Mucosa of gallbladder (tissue), 1 donor: Measurements from ENCODE around the gene ZBTB18. TPM values are rescaled to one million over a fixed set of nuclear protein-coding genes. Genes with fewer than 3 reads are reported as not detected.
A peak's percentile ranks its signal among the peaks of the same experiment; 100 is the strongest.
"Not testable (repeated sequence)": the region's sequence is repeated elsewhere in the genome, so short reads cannot be mapped to it uniquely, and the experiment has no call there.

ENCODE experiments used
- DNase-seq: peaks from one replicate; pipeline ENCODE4 v3.0.0-alpha.2; 2020; ENCODE audit warnings: low spot score
- total RNA-seq: library from RNA; stranded (reverse); gene quantifications from one replicate; pipeline ENCODE4 v1.2.1, GENCODE V29; 2021
- donor health status: DM: no; HTN: no; CAD: no.

Gene ZBTB18
- total RNA-seq = 27.6 TPM

DNA sequence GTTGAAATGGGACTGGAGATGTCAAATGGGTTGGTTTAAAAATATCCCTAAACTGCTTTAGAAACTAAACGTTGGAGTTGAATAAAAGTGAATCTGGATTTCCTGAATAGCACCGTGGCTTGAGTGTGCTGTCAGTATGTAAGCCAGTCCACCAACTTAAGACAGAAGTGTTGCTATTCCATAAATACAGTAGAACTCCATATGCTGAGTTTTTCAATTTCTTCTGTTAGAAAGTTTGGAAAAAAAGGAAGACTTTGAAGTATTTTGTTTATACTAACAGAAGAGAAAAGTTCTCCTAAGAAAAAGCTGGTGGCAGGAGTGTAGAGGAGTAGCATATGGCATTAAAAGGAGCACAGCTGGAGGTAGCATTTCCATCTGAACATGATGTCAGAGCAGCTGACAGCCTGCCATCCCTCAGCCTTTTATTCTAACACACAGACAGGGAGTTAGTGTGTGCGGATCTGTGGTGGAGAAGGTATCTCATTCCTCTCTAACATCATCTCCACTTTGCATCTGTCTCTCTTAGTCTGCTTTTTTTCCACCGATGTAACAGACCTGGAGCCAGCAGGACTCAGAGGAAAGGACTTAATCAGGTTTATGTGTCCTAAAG, at the start of gene ZBTB18:
TSS of gene ZBTB18 (plus strand) at position 449 of the 610 bp plus-strand sequence. CDS start at position 598, 149 bp downstream.
- no peak for DNase-seq

DNA sequence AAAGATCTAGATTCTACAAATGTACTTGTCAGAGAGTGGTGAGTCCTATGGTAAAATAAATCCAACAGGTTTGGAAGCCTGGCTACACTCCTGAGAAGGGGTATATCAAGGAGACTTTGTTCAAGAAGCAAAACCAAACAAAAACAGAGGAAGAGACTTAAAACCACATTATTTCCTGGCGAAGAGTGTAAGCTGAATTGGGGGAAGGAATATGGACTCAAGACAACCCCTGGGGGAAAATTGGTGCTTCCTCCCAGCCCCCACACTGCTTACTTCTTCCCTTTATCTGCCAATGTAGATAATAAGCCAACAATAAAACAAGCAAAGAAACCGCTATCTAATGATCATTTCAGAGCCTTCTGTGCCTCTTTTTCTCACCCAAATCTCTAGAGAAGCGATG, 48.4 kb upstream of the ZBTB18 start:
- DNase-seq = no peak

DNA sequence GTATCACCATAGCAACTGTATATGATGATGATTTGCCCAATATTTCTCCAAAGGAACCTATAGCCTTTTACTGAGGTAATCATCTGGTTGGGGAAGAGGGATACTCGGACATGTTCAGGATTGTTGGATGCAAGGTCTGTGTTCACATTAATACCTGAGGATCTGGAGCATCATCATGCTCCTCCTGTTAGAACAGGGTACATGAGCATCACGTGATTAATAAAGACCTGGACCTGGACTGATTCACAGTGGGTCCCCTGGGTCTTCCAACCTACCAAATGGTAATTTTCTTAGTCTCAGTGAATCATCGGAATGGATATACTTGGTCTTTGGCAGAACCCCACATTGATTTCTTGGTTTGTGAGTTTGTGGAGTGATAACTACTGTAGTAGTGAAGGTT, 45.6 kb upstream of the ZBTB18 start:
- DNase-seq = no peak

DNA sequence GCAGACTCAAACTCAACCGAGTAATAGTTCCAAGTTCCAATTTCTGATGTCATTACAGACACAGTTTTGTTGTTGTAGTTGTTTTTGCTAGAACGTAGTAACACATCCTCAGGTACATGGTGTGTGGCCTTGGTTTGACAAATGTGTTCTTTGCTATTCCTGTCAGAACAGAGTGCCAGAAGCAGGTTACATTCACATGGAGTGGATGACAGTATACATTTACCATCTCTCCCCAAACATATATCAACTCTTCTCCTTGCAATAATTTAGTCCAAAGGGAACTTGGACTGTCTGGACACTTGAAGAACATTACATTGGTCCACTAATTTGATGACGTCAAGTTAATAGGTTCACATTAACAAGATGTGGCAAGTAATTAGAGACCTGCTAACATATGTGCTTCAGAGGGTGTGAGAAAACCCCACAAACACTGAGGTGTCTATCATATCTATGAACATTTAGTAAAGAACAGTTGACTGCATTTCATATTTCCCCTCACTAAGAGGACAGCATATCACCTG, 44.6 kb upstream of the ZBTB18 start:
- no peak for DNase-seq

DNA sequence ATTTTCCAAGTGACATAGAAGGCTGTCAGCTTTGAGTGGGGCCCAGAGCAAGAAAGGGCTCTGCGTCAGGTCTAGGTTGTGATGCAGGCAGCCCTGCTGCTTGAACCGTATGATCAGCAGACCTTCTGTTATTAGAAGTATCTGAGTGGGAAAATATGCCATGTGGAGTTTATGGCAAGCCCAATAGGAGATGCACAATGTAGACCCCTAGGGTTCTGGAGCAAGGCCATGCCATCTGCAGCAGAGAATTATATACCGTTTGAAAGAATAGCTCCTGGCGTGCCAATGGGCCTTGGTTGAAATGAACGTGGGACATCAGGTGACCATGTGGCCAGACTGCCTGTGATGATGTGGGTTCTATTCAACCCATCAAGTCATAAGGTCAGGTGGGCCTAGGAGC, 44.1 kb upstream of the ZBTB18 start:
- no peak for DNase-seq

DNA sequence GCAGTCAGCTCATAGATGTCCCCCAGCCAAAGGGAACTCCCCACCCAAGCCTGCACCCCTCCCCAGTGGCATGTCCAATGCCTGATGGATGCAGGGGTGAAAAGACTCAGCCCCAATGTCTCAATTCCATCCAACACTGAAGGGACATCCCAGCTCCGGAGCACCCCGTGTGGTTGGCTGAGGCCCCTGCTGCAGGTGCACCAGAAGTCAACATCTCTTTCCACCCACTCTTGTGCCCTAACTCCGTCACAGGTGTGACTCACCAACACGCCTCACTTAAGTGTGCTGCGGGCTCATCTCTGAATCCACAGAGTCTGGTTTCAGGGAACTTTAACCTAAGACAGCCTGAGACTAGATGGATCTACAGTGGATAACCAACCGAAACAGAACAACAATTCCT, 40.9 kb upstream of the ZBTB18 start:
- no peak for DNase-seq

DNA sequence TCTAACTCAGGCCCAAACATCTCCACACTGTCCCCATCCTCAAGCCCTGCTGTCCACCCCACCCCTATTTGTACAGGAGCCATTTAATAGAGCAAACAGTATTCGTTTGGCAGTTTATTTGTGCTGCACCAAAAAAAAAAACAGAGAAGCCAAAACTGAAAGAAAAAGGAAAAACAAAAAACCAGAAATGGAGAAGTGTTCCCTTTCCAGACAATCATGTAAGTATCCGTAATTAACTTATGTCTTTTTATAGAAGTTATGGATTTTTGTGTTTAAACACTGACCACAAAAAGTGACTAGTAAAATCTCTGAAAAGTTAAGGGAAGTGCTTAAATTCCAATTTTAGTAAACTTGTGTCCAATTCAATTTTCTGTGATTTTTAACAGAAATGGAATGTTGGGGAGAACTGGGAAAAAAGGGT, 40.4 kb upstream of the ZBTB18 start:
- no peak for DNase-seq

DNA sequence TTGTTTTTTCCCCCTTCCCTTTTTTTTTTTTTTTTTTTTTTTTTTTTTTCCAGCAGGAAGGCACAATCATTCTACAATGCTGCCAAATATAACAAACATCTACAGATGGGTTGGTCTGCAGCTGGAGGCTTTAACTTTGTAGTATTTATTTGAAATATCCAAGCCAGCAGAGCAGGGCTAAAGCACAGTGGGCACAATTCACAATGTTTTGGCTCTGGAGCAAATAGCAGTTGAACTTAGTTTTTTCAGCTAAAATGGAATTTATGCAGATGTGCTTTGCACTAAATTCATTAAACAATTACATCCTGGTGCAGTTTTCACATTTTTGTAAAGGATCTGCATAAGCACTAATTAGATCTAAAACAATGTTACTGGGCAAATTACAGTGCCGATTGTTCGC, 39.8 kb upstream of the ZBTB18 start:
- DNase-seq = no peak

DNA sequence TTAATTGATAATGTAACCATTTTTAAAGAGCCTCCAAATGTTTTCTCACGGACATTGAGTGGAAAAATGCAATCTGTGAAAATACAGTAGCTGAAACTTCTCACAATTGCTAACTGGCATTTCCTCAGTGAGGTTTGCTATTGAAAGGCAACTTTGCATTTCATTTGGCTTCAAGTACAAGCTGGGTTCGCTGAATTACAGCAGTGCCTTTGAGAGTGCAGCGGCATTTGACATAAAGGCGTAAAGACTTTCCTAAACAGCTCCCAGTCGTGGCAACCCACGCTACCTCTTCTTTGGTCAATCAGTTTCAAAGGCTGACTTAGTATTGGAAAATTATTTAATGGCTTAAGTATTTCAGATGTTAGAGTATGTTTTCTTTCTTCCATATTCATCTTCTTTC, 39.3 kb upstream of the ZBTB18 start:
- DNase-seq = no peak

DNA sequence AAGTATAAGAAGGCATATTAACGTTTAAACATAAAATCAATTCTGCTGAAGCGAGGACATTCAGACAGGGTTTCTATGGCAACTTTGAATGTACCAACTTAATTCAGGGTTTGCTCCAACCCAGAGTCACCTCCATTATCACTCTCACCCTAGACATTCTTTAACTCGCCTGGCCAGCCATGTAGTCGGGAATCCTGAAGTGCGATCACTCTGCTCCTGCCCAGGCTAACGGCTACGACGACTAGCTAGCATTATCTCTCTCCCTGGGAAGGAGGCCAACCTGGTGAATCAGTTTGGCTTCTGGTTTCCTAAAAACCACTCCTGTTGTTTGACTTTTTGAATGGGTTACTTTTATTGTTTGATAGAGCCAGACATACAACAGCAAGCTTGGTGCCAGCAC, 38.9 kb upstream of the ZBTB18 start:
- peak; percentile 12 for DNase-seq

DNA sequence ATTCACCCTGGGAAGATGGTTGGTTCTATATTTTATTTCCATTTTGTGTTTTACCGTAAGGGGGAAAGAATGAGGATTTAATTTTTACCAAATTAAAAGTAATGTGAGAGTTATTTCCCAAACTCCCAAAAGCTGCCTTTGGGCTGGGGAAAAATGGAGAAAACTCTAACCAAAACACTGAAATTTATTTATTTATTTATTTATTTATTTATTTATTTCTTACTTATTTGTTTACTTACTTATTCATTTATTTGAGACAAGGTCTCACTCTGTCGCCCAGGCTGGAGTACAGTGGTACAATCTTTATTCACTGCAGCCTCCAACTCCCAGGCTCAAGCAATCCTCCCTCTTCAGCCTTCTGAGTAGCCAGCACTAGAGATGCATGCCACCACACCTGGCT, 38.0 kb upstream of the ZBTB18 start:
- no peak for DNase-seq

DNA sequence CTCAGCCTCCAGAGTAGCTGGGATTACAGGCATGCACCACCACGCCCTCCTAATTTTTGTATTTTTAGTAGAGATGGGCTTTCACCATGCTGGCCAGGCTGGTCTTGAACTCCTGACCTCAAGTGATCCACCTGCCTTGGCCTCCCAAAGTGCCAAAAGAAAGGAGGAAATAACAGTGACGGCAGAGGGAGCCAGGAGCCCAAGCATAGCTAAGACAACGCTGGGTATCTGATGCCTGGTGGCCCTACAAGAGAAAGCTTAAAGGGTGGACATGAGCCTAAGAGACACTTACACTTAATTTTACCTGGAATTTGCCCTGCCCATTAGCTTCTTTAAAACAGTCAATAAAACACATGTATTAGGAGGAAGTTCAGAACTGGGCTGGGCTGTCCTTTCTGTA, 36.2 kb upstream of the ZBTB18 start:
- not testable (repeated sequence) for DNase-seq

DNA sequence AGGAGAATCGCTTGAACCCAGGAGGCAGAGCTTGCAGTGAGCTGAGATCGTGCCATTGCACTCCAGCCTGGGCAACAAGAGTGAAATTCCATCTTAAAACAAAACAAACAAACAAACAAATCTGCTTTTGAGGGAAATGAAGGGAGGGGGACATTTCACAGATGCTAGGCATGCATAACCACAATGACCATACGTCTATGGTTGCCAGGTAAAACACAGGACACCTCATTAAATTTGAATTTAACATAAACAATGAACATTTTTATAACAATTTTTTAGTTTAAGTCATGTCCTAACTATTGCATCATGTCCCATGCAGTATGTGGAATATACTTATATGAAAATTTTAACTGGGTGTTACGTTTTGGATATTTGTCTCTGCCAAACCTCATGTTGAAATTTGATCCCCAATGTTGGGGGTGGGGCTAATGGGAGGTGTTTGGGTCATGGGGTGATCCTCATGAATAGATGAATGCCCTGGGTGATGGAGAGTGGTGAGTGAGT, 31.0 kb upstream of the ZBTB18 start:
- no peak for DNase-seq

DNA sequence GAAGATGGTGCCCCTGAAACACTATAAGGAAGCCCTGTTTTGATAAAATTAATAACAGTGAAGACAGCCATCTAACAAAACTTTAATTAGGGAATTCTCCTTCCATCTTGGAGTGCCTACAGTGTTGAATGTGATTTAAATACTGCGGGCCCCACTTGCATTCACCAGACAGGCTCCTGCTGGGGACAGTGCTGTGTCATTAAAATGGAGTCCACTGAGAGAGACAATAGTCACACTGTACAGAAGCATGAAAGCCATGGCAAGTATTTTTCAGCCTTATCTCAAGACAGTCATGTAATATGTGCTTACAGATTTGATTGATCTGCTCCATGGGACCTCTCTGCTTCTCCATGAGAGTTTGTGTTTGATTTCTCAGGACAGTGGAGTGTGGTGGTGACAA, 29.7 kb upstream of the ZBTB18 start:
- DNase-seq = no peak

DNA sequence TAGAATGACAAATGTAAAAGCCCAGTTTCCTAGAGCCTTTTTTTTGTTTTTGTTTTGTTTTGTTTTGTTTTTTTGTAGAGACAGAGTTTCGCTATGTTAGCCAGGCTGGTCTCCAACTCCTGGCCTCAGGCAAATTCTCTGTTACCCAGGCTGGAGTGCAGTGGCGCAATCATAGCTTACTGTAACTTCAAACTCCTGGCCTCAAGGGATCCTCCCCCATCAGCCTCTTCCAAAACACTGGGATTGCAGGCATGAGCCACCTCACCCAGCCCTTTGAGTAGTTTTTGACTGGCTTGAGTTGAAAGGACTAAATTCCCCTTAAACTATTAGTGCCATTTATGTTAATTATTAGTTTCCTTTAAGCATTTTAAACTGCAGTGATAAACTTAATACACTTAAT, 28.8 kb upstream of the ZBTB18 start:
- DNase-seq = no peak

DNA sequence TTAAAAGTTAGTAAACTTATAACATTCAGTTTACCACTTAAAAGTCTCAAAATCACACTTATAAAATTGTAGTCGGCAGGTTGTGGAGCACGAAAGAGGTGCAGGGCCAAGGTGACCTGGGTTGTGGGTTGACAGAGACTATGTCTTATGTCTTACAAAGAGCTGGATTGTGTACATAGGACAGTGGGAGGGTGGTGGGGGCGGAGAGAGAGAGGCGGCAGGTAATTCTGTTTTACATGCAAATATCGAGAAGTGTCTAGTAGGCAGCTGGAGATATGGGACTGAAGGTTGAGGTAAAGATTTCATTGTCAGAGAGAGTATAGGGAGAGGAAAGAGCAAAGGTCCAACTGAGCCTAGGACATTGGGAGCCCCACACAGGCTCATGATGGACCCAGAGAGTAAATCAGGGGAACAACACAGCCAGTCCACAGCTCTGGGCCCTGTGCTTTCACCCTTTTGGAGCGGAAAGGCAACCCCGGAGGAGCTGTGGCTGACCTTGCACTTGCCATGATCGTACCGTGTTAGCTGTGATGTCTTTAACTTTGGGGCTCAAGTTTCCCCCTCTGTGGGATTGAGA, 28.1 kb upstream of the ZBTB18 start:
- no peak for DNase-seq

DNA sequence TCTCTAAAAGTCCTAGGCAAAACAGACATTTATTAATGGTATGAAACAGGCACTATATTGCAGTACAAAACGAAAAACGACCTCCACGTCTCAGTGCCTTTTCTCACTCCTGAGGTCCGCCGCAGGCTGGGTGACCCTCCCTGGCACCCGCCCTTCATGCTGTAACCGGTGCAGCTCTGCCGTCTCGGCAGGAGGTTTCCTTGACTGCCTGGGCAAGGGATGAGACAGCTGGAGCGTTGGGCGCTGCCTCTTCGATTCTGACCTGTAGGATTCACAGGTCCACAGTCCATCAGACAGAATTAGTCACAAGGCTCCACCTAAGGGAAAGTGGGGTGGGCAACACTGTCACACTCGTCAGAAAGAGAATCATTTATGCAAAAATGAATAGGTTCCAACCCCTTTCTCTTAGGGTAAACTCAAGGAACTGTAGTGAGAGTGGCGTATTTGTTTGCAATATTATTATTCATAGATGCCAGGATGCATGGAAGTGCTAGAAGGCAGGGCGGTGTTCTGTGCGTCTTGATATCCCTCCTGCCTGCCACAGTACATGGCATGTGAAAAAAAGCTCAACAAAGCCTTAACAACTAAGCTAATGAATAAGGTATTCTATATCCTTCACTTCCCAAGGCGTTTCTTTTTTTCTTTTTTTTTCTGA, 23.5 kb upstream of the ZBTB18 start:
- DNase-seq = no peak

DNA sequence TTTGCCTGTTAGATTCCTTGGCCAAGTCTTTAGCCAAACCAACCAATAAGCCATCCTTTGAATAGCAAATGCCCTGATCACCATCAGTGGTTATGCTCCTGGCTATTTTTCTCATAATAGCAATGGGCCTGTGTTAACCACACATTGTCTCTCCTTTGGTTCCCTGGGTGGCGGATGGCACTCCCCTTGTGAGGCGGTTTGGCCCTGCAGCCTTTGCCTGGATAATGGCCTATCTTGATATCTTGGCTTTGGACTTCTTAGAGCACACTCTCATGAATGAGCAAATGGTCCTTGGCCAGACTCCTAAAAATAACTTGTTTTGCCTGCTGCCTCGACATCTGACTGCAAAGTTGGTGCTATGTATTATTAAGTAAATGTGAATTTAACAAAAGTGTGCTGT, 22.4 kb upstream of the ZBTB18 start:
- DNase-seq = no peak

DNA sequence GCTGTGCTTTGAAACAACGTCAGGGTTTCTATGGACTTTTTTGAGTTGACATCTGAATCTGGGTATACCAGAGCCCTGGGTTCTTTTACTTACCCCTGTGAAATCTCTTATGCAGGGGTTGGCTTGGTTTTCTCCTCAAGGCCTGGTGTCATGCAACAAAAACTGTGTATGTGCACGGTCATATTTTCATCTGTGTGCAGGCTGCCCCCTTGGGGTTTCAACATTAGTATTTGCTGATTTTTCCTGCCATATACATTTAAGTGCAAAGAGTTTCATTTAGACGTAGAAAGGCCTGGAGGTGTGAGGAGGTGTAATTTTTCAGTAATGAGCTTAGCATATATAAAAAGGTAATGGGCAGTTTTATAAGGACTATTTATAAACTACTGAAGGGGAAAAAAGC, 22.0 kb upstream of the ZBTB18 start:
- no peak for DNase-seq

DNA sequence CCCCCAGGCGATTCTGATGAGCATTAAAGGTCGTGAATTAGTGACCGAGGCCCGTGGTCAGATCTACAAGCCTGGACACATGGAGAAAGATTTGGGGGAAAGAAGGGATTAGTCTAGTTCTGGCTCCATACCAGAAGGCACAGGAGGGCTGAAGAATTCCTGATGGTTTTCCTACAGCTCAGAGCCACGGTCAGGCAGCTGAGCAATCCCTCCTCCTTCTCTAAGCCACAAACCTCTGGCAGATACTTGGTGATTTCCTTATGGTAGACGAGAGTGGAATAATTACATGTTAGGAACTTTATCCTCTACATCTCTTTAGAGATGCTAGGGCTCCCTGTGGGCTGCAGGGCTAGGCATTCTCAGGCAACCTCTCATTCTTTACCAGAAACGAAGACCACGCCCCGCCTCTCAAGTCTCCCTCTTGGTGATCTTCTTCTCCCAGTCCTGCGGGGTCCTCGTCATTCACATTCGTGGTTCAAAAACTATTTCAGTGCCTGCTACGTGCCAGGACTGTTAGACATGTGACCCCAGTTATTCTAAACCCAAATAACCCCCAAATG, 20.5 kb upstream of the ZBTB18 start:
- DNase-seq = no peak

DNA sequence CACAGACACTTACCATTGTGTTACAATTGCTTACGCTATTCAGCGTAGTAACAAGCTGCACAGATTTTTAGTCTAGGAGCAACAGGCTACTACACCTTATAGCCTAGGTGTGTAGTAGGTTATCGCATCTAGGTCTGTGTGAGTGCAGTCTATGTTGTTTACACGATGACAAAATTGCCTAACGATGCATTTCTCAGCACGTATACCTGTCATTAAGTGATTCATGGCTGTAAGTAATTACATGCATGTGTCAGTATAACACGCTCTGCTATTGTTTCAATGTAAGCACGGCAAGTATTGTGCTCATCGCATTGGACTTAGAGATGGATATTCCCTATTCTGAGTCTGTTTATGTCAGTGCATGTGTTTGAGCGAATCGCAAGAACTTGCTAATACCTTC, 15.7 kb upstream of the ZBTB18 start:
- DNase-seq = no peak

DNA sequence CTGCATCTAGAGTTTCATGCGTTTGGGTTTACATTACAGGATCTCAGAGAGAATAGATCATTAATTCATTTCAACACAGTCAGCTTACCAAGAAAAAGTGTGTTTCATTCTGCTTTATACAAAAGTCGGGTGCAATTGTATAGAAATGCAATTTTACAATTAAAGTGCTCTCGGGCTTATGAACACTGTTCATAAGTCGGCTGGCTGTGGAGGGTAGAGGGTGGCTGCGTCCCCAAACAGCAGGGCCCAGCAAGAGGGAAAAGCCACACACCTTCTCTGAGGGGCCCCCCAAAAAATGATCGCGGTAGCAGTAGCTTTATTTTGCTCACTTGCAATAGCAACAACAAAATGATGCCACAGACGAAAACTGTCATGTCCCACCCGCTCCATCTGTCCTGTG, 13.8 kb upstream of the ZBTB18 start:
- DNase-seq = no peak
